Vagina (tissue), 2 donors: ENCODE measurements around the gene NINL.

Source experiments
- CTCF ChIP-seq, 3 experiments: fragments of 450-650 bp in 2 of 3; fragments of 200-600 bp in 1 of 3; sonication (generic) in 1 of 3; IDR thresholded peaks; one replicate each; pipeline ENCODE4 v1.5.1; 2017 to 2019; ENCODE audit warnings: antibody characterized with exemption in 3 of 3, mild to moderate bottlenecking in 2 of 3, moderate library complexity in 2 of 3
- POLR2A ChIP-seq, 2 donors: fragments of 450-650 bp; IDR thresholded peaks; one replicate each; pipeline ENCODE4 v1.6.1; 2017; ENCODE audit warnings: antibody characterized with exemption in 2 of 2, mild to moderate bottlenecking in 2 of 2, moderate library complexity in 2 of 2
- POLR2AphosphoS5 ChIP-seq, 2 donors: sonication (generic); formaldehyde crosslinking; IDR thresholded peaks; one replicate each; pipeline ENCODE4 v1.9.0; 2017; ENCODE audit warnings: antibody characterized with exemption in 2 of 2, mild to moderate bottlenecking in 2 of 2, low read depth in 1 of 2; ENCODE audit not compliant: insufficient read depth in 1 of 2

GRCh38 chr20:25549843-25550477, 35.4 kb downstream of the NINL start:
- TF ChIP-seq POLR2A (IDR thresholded peaks at IDR 0.05) (no peak), POLR2AphosphoS5 (IDR thresholded peaks at IDR 0.05; ENCODE audit: insufficient read depth in 1 of 2, low read depth in 1 of 2) (no peak), CTCF (IDR thresholded peaks at IDR 0.05) (no peak)
